Small intestine (tissue), 7 donors: ENCODE measurements around the gene RERE. TPM values are rescaled to one million over a fixed set of nuclear protein-coding genes. Genes with fewer than 3 reads are reported as not detected.

Source experiments
- DNase-seq, 2 donors: peaks; one replicate each; pipeline versions ENCODE4 v3.0.0 to v3.0.0-alpha.2; 2013
- FAIRE-seq: peaks from 2 replicates; lab custom pipeline; 2012; peaks lifted over from hg19 to GRCh38; lab: Jason Lieb, UNC
- H3K27ac ChIP-seq, 3 donors: one replicate each; pipeline ENCODE4 v1.5.1; 2013; ENCODE audit warnings: low read length in 2 of 3, mild to moderate bottlenecking in 2 of 3, control low read depth in 1 of 3, inconsistent platforms in 1 of 3, low read depth in 1 of 3, moderate library complexity in 1 of 3
- H3K27me3 ChIP-seq, 3 donors: one replicate each; pipeline ENCODE4 v1.6.1; 2013; ENCODE audit warnings: low read length in 3 of 3, inconsistent platforms in 1 of 3; ENCODE audit not compliant: control insufficient read depth in 3 of 3, insufficient read depth in 3 of 3
- H3K36me3 ChIP-seq, 3 donors: one replicate each; pipeline ENCODE4 v1.6.1; 2013; ENCODE audit warnings: low read length in 3 of 3, inconsistent platforms in 1 of 3, low read depth in 1 of 3, mild to moderate bottlenecking in 1 of 3, moderate library complexity in 1 of 3; ENCODE audit not compliant: control insufficient read depth in 3 of 3, insufficient read depth in 2 of 3
- H3K4me1 ChIP-seq, 3 donors: one replicate each; pipeline ENCODE4 v1.6.1; 2013; ENCODE audit warnings: low read length in 2 of 3, inconsistent platforms in 1 of 3, low read depth in 1 of 3, mild to moderate bottlenecking in 1 of 3, moderate library complexity in 1 of 3; ENCODE audit not compliant: control insufficient read depth in 3 of 3, insufficient read depth in 2 of 3
- H3K4me3 ChIP-seq, 3 donors: one replicate each; pipeline ENCODE4 v1.5.1; 2013; ENCODE audit warnings: low read length in 3 of 3, control low read depth in 1 of 3, inconsistent platforms in 1 of 3, low read depth in 1 of 3, mild to moderate bottlenecking in 1 of 3, moderate library complexity in 1 of 3
- H3K9me3 ChIP-seq, 2 donors: one replicate each; pipeline ENCODE4 v1.6.1; 2013; ENCODE audit warnings: low read depth in 1 of 2, low read length in 1 of 2; ENCODE audit not compliant: control insufficient read depth in 2 of 2, insufficient read depth in 1 of 2
- WGBS, 3 donors: extraction: QIAGEN DNeasy Blood & Tissue Kit; methylation state at CpG; one replicate each; pipeline ENCODE4 v1.1.7; 2013; 5-methylcytosine and 5-hydroxymethylcytosine counted together
- polyA plus RNA-seq, 4 donors: library from polyadenylated mRNA; stranded (reverse) in 3 of 4; unstranded in 1 of 4; fragments of 200-250 nt in 3 of 4; fragments of 120-200 nt in 1 of 4; gene quantifications; one replicate each; pipeline versions ENCODE4 v1.2.1 to v1.2.3, GENCODE V29; 2013
- donor health status: healthy with polysubstance abuse.
- donor health status: control.
- donor health status: control.
- donor health status: Bipolar disorder and iron deficiency.
- donor health status: healthy.

The RERE gene
- polyA plus RNA-seq, 4 donors, result 19.5 to 66.8 (median 25.8) TPM

- no peaks in the 10 kb centered on the region for H3K9me3 ChIP-seq
- H3K27me3 ChIP-seq, result no peaks in the 10 kb centered on the region
- H3K36me3 ChIP-seq, result peaks cover 0 to 4% (median 0%) of the 10 kb centered on the region in 3 donors
- H3K27ac ChIP-seq, result no peak overlapping the region
- no peak for FAIRE-seq
- DNase-seq, result no peak
- H3K4me1 ChIP-seq, result no peaks in the 10 kb centered on the region
- WGBS, 3 donors, result 91 to 96% (median 94%) methylated on average over 2 of the region's 2 CpGs
- no peak overlapping the region for H3K4me3 ChIP-seq
Measured at GRCh38 chr1:8642114-8642513, 175.3 kb downstream of the RERE start.

- DNase-seq (no peak), FAIRE-seq (no peak)
- Histone ChIP-seq H3K4me3 (no peak overlapping the region), H3K9me3 (no peaks in the 10 kb centered on the region), H3K4me1 (no peaks in the 10 kb centered on the region), H3K36me3 (no peaks in the 10 kb centered on the region), H3K27me3 (no peaks in the 10 kb centered on the region), H3K27ac (no peak overlapping the region)
- WGBS, 3 donors, result 81 to 89% (median 81%) methylated on average over 3 of the region's 3 CpGs
Measured at GRCh38 chr1:8641377-8641997, 176.0 kb downstream of the RERE start.

- no peak overlapping the region for H3K27ac ChIP-seq
- WGBS, 3 donors, result 69 to 93% (median 76%) methylated on average over 1 of the region's 1 CpG
Measured at GRCh38 chr1:8640950-8641349, 176.5 kb downstream of the RERE start.

GRCh38 chr1:8639148-8639547 lies 178.3 kb downstream of the RERE start:
- no peak overlapping the region for H3K4me3 ChIP-seq
- no peaks in the 10 kb centered on the region for H3K9me3 ChIP-seq
- no peaks in the 10 kb centered on the region for H3K36me3 ChIP-seq
- DNase-seq, result no peak
- H3K27me3 ChIP-seq, result no peaks in the 10 kb centered on the region
- 94 to 97% (median 96%) methylated on average over 5 of the region's 5 CpGs for WGBS, 3 donors
- H3K27ac ChIP-seq, result no peak overlapping the region
- FAIRE-seq, result no peak
- H3K4me1 ChIP-seq, result no peaks in the 10 kb centered on the region

More at GRCh38 chr1:8640950-8641349, 176.5 kb downstream of the RERE start:
- Histone ChIP-seq H3K36me3 (no peaks in the 10 kb centered on the region), H3K27me3 (no peaks in the 10 kb centered on the region), H3K9me3 (no peaks in the 10 kb centered on the region), H3K4me1 (no peaks in the 10 kb centered on the region), H3K4me3 (no peak overlapping the region)
- DNase-seq (no peak), FAIRE-seq (no peak)

GRCh38 chr1:8633741-8634501 lies 183.5 kb downstream of the RERE start:
- FAIRE-seq, result no peak
- H3K27ac ChIP-seq, result no peak overlapping the region
- H3K4me3 ChIP-seq, result no peak overlapping the region
- peaks cover 0 to 6% (median 0%) of the 10 kb centered on the region in 3 donors for H3K36me3 ChIP-seq
- H3K4me1 ChIP-seq, result no peaks in the 10 kb centered on the region
- WGBS, 3 donors, result 90 to 97% (median 94%) methylated on average over 5 of the region's 5 CpGs
- H3K27me3 ChIP-seq, result no peaks in the 10 kb centered on the region
- no peak for DNase-seq
- no peaks in the 10 kb centered on the region for H3K9me3 ChIP-seq

GRCh38 chr1:8632102-8632501 lies 185.3 kb downstream of the RERE start:
- no peak for FAIRE-seq
- no peak for DNase-seq
- Histone ChIP-seq H3K9me3 (no peaks in the 10 kb centered on the region), H3K27me3 (no peaks in the 10 kb centered on the region), H3K27ac (no peak overlapping the region), H3K4me3 (no peak overlapping the region), H3K4me1 (no peaks in the 10 kb centered on the region), H3K36me3 (peaks cover 0 to 6% (median 0%) of the 10 kb centered on the region in 3 donors)
- WGBS, 3 donors, result 78 to 90% (median 89%) methylated on average over 4 of the region's 4 CpGs

- WGBS, 3 donors, result 92 to 98% (median 95%) methylated on average over 3 of the region's 3 CpGs
- FAIRE-seq (no peak), DNase-seq (no peak)
- no peaks in the 10 kb centered on the region for H3K9me3 ChIP-seq
- H3K27me3 ChIP-seq, result no peaks in the 10 kb centered on the region
- peaks cover 0 to 6% (median 0%) of the 10 kb centered on the region in 3 donors for H3K36me3 ChIP-seq
- no peak overlapping the region for H3K27ac ChIP-seq
- no peak overlapping the region for H3K4me3 ChIP-seq
- no peaks in the 10 kb centered on the region for H3K4me1 ChIP-seq
Measured at GRCh38 chr1:8631163-8631562, 186.3 kb downstream of the RERE start.

- H3K4me3 ChIP-seq, result no peak overlapping the region
- DNase-seq, result no peak
- FAIRE-seq, result no peak
Measured at GRCh38 chr1:8629241-8630091, 188.0 kb downstream of the RERE start.

More at GRCh38 chr1:8629241-8630091, 188.0 kb downstream of the RERE start:
- Histone ChIP-seq H3K27ac (peak overlapping the region in 1 of 3 donors; percentile 30), H3K27me3 (no peaks in the 10 kb centered on the region), H3K36me3 (peaks cover 0 to 6% (median 0%) of the 10 kb centered on the region in 3 donors), H3K9me3 (no peaks in the 10 kb centered on the region), H3K4me1 (no peaks in the 10 kb centered on the region)
- WGBS, 3 donors, result 65 to 84% (median 78%) methylated on average over 7 of the region's 7 CpGs
